K562 (cell line): ENCODE data around the gene PSMD13. TPM values are rescaled to one million over a fixed set of nuclear protein-coding genes. Genes with fewer than 3 reads are reported as not detected.
A peak's percentile ranks its signal among the peaks of the same experiment; 100 is the strongest.

Source experiments
- DNMT1 ChIP-seq: fragments of 450-650 bp; IDR thresholded peaks from 2 replicates; pipeline ENCODE4 v1.6.1; 2016; ENCODE audit warnings: antibody characterized with exemption, mild to moderate bottlenecking
- ELK1 ChIP-seq: sonication (generic); formaldehyde crosslinking; IDR thresholded peaks from 2 replicates; pipeline ENCODE4 v1.8.1; 2022; ENCODE audit warnings: missing genetic modification reagents
- HNRNPLL ChIP-seq: fragments of 200-400 bp; formaldehyde crosslinking; IDR thresholded peaks from 2 replicates; pipeline ENCODE4 v1.6.1; 2017; ENCODE audit warnings: low read length, low read depth, mild to moderate bottlenecking; ENCODE audit not compliant: poor library complexity, severe bottlenecking
- NFIX ChIP-seq: fragments of 250-450 bp; sonication (Bioruptor Pico); IDR thresholded peaks from 2 replicates; pipeline ENCODE4 v1.4.0; 2020; ENCODE audit warnings: low read depth, mild to moderate bottlenecking, moderate library complexity
- POLR2A ChIP-seq: fragments of 450-650 bp; conservative IDR thresholded peaks from 2 replicates; pipeline ENCODE4 v1.6.1; 2016
- POLR2B ChIP-seq: fragments of 450-650 bp; IDR thresholded peaks from 2 replicates; pipeline ENCODE4 v1.6.1; 2018; ENCODE audit warnings: low read depth; ENCODE audit not compliant: partially characterized antibody
- TCF7L2 ChIP-seq: fragments of 150-350 bp; IDR thresholded peaks from 2 replicates; pipeline ENCODE4 v1.6.1; 2016; ENCODE audit warnings: low read depth, mild to moderate bottlenecking, low read length, moderate library complexity
- TEAD4 ChIP-seq, 2 experiments: sonication (generic) in 1 of 2; formaldehyde crosslinking in 1 of 2; IDR thresholded peaks; 2 replicates each; pipeline versions ENCODE4 v1.6.1 to v1.8.0; 2012 to 2022; ENCODE audit warnings: borderline replicate concordance in 1 of 2, inconsistent platforms in 1 of 2, low read length in 1 of 2, mild to moderate bottlenecking in 1 of 2, missing genetic modification reagents in 1 of 2
- TRIM25 ChIP-seq: fragments of 450-650 bp; IDR thresholded peaks from 2 replicates; pipeline ENCODE4 v1.7.0; 2016; ENCODE audit warnings: borderline replicate concordance
- ZNF239 ChIP-seq: fragments of 250-450 bp; sonication (Bioruptor Pico); IDR thresholded peaks from 2 replicates; pipeline ENCODE4 v1.4.0; 2020; ENCODE audit warnings: mild to moderate bottlenecking
- ZNF77 ChIP-seq: fragments of 250-450 bp; sonication (Bioruptor Pico); IDR thresholded peaks from 2 replicates; pipeline ENCODE4 v1.5.0; 2020
- polyA plus RNA-seq, 8 experiments: library from polyadenylated mRNA; depleted of rRNA in 4 of 8; stranded (reverse) in 5 of 8; unstranded in 3 of 8; fragments of >200 nt; fragmentation: Nextera tagmentation in 2 of 8; fragmentation: Illumina TruSeq in 1 of 8; extraction: Ambion mirVana in 2 of 8; extraction: Trizol in 1 of 8; gene quantifications; 2 replicates each; pipeline versions ENCODE4 v1.2.1 to v1.2.3, GENCODE V29; 2011 to 2014; ENCODE audit warnings: inconsistent platforms in 1 of 8, missing spikeins in 1 of 8
- total RNA-seq, 7 experiments: library from RNA; depleted of rRNA in 6 of 7; stranded (reverse); fragments of >200 nt in 6 of 7; fragmentation: Illumina TruSeq in 2 of 7; extraction: Trizol in 2 of 7; gene quantifications; 2 replicates each; pipeline versions ENCODE4 v1.2.1 to v1.2.3, GENCODE V29; 2011 to 2021; ENCODE audit warnings: low replicate concordance in 1 of 7
- TF ChIP-seq, protein P1 (sequence below): sonication (generic); formaldehyde crosslinking; IDR thresholded peaks from 2 replicates; pipeline ENCODE4 v1.8.1; 2023; ENCODE audit warnings: mild to moderate bottlenecking, missing genetic modification reagents
- TF ChIP-seq, protein P2 (sequence below): sonication (generic); formaldehyde crosslinking; IDR thresholded peaks from 2 replicates; pipeline ENCODE4 v1.8.0; 2022; ENCODE audit warnings: missing genetic modification reagents, mild to moderate bottlenecking, borderline replicate concordance

PSMD13 gene
- total and polyA plus RNA-seq, 9 of the 15 experiments (the other 6 are each of a cell fraction or from before 2014, with no cell fraction given) = 185 to 383 (median 267) TPM

- TF ChIP-seq, protein P1, sequence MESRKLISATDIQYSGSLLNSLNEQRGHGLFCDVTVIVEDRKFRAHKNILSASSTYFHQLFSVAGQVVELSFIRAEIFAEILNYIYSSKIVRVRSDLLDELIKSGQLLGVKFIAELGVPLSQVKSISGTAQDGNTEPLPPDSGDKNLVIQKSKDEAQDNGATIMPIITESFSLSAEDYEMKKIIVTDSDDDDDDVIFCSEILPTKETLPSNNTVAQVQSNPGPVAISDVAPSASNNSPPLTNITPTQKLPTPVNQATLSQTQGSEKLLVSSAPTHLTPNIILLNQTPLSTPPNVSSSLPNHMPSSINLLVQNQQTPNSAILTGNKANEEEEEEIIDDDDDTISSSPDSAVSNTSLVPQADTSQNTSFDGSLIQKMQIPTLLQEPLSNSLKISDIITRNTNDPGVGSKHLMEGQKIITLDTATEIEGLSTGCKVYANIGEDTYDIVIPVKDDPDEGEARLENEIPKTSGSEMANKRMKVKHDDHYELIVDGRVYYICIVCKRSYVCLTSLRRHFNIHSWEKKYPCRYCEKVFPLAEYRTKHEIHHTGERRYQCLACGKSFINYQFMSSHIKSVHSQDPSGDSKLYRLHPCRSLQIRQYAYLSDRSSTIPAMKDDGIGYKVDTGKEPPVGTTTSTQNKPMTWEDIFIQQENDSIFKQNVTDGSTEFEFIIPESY = no peak
- TF ChIP-seq HNRNPLL = no peak
- TF ChIP-seq ELK1 = no peak
- no peak for TF ChIP-seq TCF7L2
- TF ChIP-seq TRIM25 = no peak
- peak; percentile 41; the same call in 1 of the 2 replicates for TF ChIP-seq POLR2A
- no peak for TF ChIP-seq ZNF77 (CRISPR knock-in tag)
- no peak for TF ChIP-seq NFIX (CRISPR knock-in tag)
- no peak for TF ChIP-seq ZNF239
- TF ChIP-seq TEAD4 (IDR thresholded peaks at IDR 0.05; ENCODE audit: low read length) = no peak
- TF ChIP-seq TEAD4 (CRISPR knock-in tag; IDR thresholded peaks at IDR 0.05; ENCODE audit: borderline replicate concordance) = no peak
- TF ChIP-seq POLR2B = peak; percentile 19
- no peak for TF ChIP-seq DNMT1
- TF ChIP-seq, protein P2, sequence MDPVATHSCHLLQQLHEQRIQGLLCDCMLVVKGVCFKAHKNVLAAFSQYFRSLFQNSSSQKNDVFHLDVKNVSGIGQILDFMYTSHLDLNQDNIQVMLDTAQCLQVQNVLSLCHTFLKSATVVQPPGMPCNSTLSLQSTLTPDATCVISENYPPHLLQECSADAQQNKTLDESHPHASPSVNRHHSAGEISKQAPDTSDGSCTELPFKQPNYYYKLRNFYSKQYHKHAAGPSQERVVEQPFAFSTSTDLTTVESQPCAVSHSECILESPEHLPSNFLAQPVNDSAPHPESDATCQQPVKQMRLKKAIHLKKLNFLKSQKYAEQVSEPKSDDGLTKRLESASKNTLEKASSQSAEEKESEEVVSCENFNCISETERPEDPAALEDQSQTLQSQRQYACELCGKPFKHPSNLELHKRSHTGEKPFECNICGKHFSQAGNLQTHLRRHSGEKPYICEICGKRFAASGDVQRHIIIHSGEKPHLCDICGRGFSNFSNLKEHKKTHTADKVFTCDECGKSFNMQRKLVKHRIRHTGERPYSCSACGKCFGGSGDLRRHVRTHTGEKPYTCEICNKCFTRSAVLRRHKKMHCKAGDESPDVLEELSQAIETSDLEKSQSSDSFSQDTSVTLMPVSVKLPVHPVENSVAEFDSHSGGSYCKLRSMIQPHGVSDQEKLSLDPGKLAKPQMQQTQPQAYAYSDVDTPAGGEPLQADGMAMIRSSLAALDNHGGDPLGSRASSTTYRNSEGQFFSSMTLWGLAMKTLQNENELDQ (CRISPR knock-in tag) = no peak
Measured at GRCh38 chr11:249062-249461, 12.3 kb downstream of the PSMD13 start (continued).
